Neural cell (in vitro differentiated cells): Measurements from ENCODE around the gene STAC2. TPM values are rescaled to one million over a fixed set of nuclear protein-coding genes. Genes with fewer than 3 reads are reported as not detected.

Experiments used
- H2AFZ ChIP-seq: fragments of 200-600, 300-800 bp; sonication (generic), shearing (Covaris generic); 2 replicates; pipeline ENCODE4 v1.6.0; 2014; ENCODE audit warnings: low read depth, mild to moderate bottlenecking, antibody characterized with exemption, low read length, moderate library complexity
- H3F3A ChIP-seq: fragments of 200-600 bp; shearing (Covaris generic); 2 replicates; pipeline ENCODE4 v1.6.1; 2016; ENCODE audit warnings: mild to moderate bottlenecking, moderate library complexity, mixed read lengths, antibody characterized with exemption, low read length; ENCODE audit not compliant: insufficient read depth, poor library complexity, severe bottlenecking
- H3K27ac ChIP-seq: fragments of 200-600, 300-800 bp; sonication (generic), shearing (Covaris generic); 2 replicates; pipeline ENCODE4 v1.5.1; 2014; ENCODE audit warnings: mild to moderate bottlenecking, low read length, moderate library complexity
- H3K27me3 ChIP-seq: fragments of 300-800, 200-600 bp; sonication (generic), shearing (Covaris generic); 2 replicates; pipeline ENCODE4 v1.6.0; 2014; ENCODE audit warnings: mild to moderate bottlenecking, low read depth, low read length, moderate library complexity; ENCODE audit not compliant: insufficient read depth
- H3K36me3 ChIP-seq: fragments of 300-800, 200-600 bp; sonication (generic), shearing (Covaris generic); 2 replicates; pipeline ENCODE4 v1.5.1; 2014; ENCODE audit warnings: mild to moderate bottlenecking, antibody characterized with exemption, low read length, moderate library complexity; ENCODE audit not compliant: insufficient read depth
- H3K4me2 ChIP-seq: fragments of 300-800, 200-600 bp; sonication (generic), shearing (Covaris generic); 2 replicates; pipeline ENCODE4 v1.6.0; 2014; ENCODE audit warnings: mild to moderate bottlenecking, low read length
- H3K4me3 ChIP-seq: fragments of 300-800, 200-600 bp; sonication (generic), shearing (Covaris generic); 2 replicates; pipeline ENCODE4 v1.5.1; 2014; ENCODE audit warnings: mild to moderate bottlenecking, low read length, moderate library complexity
- H3K79me2 ChIP-seq: fragments of 200-600 bp; shearing (Covaris generic); replicated peaks from 2 replicates; pipeline ENCODE4 v1.6.0; 2014; ENCODE audit warnings: mild to moderate bottlenecking, low read length, moderate library complexity; ENCODE audit not compliant: insufficient read depth
- H3K9ac ChIP-seq: fragments of 300-800, 200-600 bp; sonication (generic), shearing (Covaris generic); 2 replicates; pipeline ENCODE4 v1.6.1; 2016; ENCODE audit warnings: mild to moderate bottlenecking, low read length, mixed read lengths
- H3K9me2 ChIP-seq: fragments of 200-600 bp; shearing (Covaris generic); 2 replicates; pipeline ENCODE4 v1.6.1; 2016; ENCODE audit warnings: mild to moderate bottlenecking, low read length, mixed read lengths; ENCODE audit not compliant: insufficient read depth
- H3K9me3 ChIP-seq: fragments of 200-600, 300-800 bp; sonication (generic), shearing (Covaris generic); 2 replicates; pipeline ENCODE4 v1.6.1; 2016; ENCODE audit warnings: mild to moderate bottlenecking, mixed run types, low read length, moderate library complexity, mixed read lengths
- H4K20me1 ChIP-seq: fragments of 200-600 bp; shearing (Covaris generic); 2 replicates; pipeline ENCODE4 v1.6.1; 2016; ENCODE audit warnings: mild to moderate bottlenecking, mixed run types; ENCODE audit not compliant: insufficient read depth
- EP300 ChIP-seq: fragments of 450-650 bp; conservative IDR thresholded peaks from 2 replicates; pipeline ENCODE4 v1.6.1; 2014; ENCODE audit warnings: antibody characterized with exemption, mild to moderate bottlenecking, moderate library complexity; ENCODE audit not compliant: poor library complexity, severe bottlenecking
- EZH2 ChIP-seq: fragments of 200-600, 300-800 bp; shearing (Covaris generic), sonication (generic); IDR thresholded peaks from 2 replicates; pipeline ENCODE4 v1.6.1; 2014; ENCODE audit warnings: antibody characterized with exemption, low read length, borderline replicate concordance, mild to moderate bottlenecking; ENCODE audit not compliant: insufficient read depth, poor library complexity, severe bottlenecking
- MXI1 ChIP-seq: fragments of 450-650 bp; conservative IDR thresholded peaks from 2 replicates; pipeline ENCODE4 v1.6.1; 2014; ENCODE audit warnings: antibody characterized with exemption, mild to moderate bottlenecking; ENCODE audit not compliant: poor library complexity, severe bottlenecking
- POLR2AphosphoS5 ChIP-seq: IDR thresholded peaks from 2 replicates; pipeline ENCODE4 v1.6.1; 2012
- RAD21 ChIP-seq: fragments of 450-650 bp; conservative IDR thresholded peaks from 2 replicates; pipeline ENCODE4 v1.6.1; 2014; ENCODE audit warnings: antibody characterized with exemption, mild to moderate bottlenecking, moderate library complexity
- REST ChIP-seq: IDR thresholded peaks from 2 replicates; pipeline ENCODE4 v1.6.1; 2012; ENCODE audit warnings: borderline replicate concordance
- SMC3 ChIP-seq: fragments of 450-650 bp; conservative IDR thresholded peaks from 2 replicates; pipeline ENCODE4 v1.6.1; 2014; ENCODE audit warnings: antibody characterized with exemption, mild to moderate bottlenecking, moderate library complexity; ENCODE audit not compliant: poor library complexity
- TAF1 ChIP-seq: IDR thresholded peaks from 2 replicates; pipeline ENCODE4 v1.6.1; 2012; ENCODE audit warnings: low read depth
- polyA plus RNA-seq: library from polyadenylated mRNA; depleted of rRNA; stranded (reverse); fragments of >200 nt; gene quantifications from 2 replicates; pipeline ENCODE4 v1.2.3, GENCODE V29; 2014
- TF ChIP-seq, protein P1 (sequence below): fragments of 450-650 bp; IDR thresholded peaks from 2 replicates; pipeline ENCODE4 v1.5.1; 2014; ENCODE audit warnings: antibody characterized with exemption, mild to moderate bottlenecking, moderate library complexity; ENCODE audit not compliant: poor library complexity, severe bottlenecking

STAC2 gene
- polyA plus RNA-seq, 1 donor from 2014 or later = not detected

DNA sequence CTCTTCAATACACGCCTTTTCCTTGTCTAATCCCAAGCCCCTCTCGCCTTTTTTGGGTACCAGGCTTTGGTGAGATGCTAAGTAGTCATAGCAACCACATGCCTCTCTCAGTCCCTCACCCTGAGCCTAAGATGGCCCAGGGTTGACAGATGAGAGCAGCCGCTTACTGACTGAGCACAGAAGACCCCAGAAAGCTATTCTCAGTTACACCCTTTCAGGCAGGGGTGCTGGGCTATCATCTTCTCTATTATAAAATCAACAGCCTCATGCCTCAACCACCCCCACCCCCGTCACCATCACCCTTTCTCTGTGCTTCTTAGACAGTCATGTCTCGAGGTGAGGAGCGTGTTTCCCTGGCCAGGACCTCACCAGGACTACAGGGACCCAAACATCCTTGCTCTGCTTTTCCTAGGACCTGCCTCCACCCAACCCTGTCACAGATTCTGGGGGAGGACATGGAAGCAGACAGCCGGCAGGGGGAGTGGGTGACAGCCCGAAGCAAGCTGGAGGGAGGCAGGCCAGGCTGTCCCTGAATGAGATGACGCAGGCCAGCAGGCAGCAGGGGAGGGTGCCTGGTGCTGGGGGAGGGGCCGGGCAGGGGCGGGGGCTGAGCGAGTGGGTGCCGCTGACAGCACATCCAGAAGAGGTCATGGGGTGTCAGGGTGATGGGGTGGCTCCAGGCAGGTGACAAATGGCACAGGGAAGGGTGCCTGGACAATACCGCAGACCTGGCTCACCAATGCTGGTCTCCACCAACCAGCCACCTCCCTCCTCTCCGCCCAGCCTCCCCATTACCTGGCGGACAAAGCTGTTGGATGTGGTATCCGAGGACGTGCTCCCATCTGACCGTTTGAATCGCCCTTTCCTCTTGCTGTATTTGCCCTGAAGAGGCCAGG, 31.4 kb downstream of the STAC2 start:
- Histone ChIP-seq H3K4me2 (peak overlapping the region; percentile 90), H3K9me3 (no peaks in the 10 kb centered on the region), H3K27me3 (no peaks in the 10 kb centered on the region), H3F3A (no peaks in the 10 kb centered on the region), H2AFZ (no peak overlapping the region), H3K36me3 (no peaks in the 10 kb centered on the region), H3K9ac (peak overlapping the region; percentile 98), H3K4me3 (peak overlapping the region; percentile 98), H3K27ac (no peak overlapping the region), H3K79me2 (peaks cover 27% of the 10 kb centered on the region), H3K9me2 (no peaks in the 10 kb centered on the region), H4K20me1 (peaks cover 6% of the 10 kb centered on the region)
- TF ChIP-seq EZH2 = no peak
- no peak for TF ChIP-seq MXI1
- TF ChIP-seq, protein P1, sequence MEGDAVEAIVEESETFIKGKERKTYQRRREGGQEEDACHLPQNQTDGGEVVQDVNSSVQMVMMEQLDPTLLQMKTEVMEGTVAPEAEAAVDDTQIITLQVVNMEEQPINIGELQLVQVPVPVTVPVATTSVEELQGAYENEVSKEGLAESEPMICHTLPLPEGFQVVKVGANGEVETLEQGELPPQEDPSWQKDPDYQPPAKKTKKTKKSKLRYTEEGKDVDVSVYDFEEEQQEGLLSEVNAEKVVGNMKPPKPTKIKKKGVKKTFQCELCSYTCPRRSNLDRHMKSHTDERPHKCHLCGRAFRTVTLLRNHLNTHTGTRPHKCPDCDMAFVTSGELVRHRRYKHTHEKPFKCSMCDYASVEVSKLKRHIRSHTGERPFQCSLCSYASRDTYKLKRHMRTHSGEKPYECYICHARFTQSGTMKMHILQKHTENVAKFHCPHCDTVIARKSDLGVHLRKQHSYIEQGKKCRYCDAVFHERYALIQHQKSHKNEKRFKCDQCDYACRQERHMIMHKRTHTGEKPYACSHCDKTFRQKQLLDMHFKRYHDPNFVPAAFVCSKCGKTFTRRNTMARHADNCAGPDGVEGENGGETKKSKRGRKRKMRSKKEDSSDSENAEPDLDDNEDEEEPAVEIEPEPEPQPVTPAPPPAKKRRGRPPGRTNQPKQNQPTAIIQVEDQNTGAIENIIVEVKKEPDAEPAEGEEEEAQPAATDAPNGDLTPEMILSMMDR = no peak
- TF ChIP-seq EP300 = no peak
- TF ChIP-seq TAF1 = no peak
- no peak for TF ChIP-seq RAD21
- no peak for TF ChIP-seq SMC3

GRCh38 chr17:39193346-39193745, 32.4 kb downstream of the STAC2 start:
- H3K4me3 ChIP-seq = peak overlapping the region; percentile 98
- H3K9ac ChIP-seq = no peak overlapping the region
- no peaks in the 10 kb centered on the region for H3K9me2 ChIP-seq
- H3F3A ChIP-seq = no peaks in the 10 kb centered on the region
- H3K36me3 ChIP-seq = no peaks in the 10 kb centered on the region
- no peak overlapping the region for H2AFZ ChIP-seq
- no peak overlapping the region for H3K4me2 ChIP-seq
- TF ChIP-seq, protein P1 = no peak
- TF ChIP-seq EZH2 = no peak
- TF ChIP-seq EP300 = no peak
- no peak for TF ChIP-seq POLR2AphosphoS5
- TF ChIP-seq SMC3 = no peak
- no peak for TF ChIP-seq MXI1
- TF ChIP-seq TAF1 = no peak
- TF ChIP-seq REST = no peak
- TF ChIP-seq RAD21 = no peak
- H3K9me3 ChIP-seq = no peaks in the 10 kb centered on the region
- H4K20me1 ChIP-seq = peaks cover 6% of the 10 kb centered on the region
- peaks cover 26% of the 10 kb centered on the region for H3K79me2 ChIP-seq
- H3K27me3 ChIP-seq = no peaks in the 10 kb centered on the region
- H3K27ac ChIP-seq = no peak overlapping the region
